ENCODE results near the gene DCC. TPM values are rescaled to one million over a fixed set of nuclear protein-coding genes. Genes with fewer than 3 reads are reported as not detected.

Gene DCC
- total and polyA plus RNA-seq, 2 of the 8 experiments (the other 6 are each of a cell fraction or from before 2014, with no cell fraction given): 0.14 to 1.4 TPM

GRCh38 chr18:52945552-52945951 is 605.6 kb downstream of the DCC start (continued):
- no peak for TF ChIP-seq CHD7 (IDR thresholded peaks at IDR 0.05; ENCODE audit: insufficient replicate concordance, low read length)

Measured in H1 (cell line).